AG04450 (cell line): ENCODE data around the gene FIS1. TPM values are rescaled to one million over a fixed set of nuclear protein-coding genes. Genes with fewer than 3 reads are reported as not detected.

Experiments
- CTCF ChIA-PET: fragments of 300-600, 350-600 bp; formaldehyde crosslinking; extraction: SDS; loops from one replicate; lab custom pipeline; 2022; ENCODE audit warnings: antibody characterized with exemption, inconsistent platforms; lab: Charles Lee
- POLR2A ChIA-PET: fragments of 350-600 bp; formaldehyde crosslinking; extraction: SDS; loops from one replicate; lab custom pipeline; 2021; ENCODE audit warnings: antibody characterized with exemption, inconsistent platforms; lab: Yijun Ruan, JAX
- DNase-seq: peaks from one replicate; pipeline ENCODE4 v3.0.0-alpha.2; 2011; ENCODE audit warnings: low read depth, low spot score
- H3K27ac ChIP-seq: one replicate; pipeline ENCODE4 v1.5.1; 2012; ENCODE audit warnings: low read depth, low read length, control low read depth
- H3K27me3 ChIP-seq: one replicate; pipeline ENCODE4 v1.6.0; 2012; ENCODE audit warnings: low read length; ENCODE audit not compliant: control insufficient read depth, insufficient read depth
- H3K4me3 ChIP-seq: 2 replicates; pipeline ENCODE4 v1.5.1; 2011; ENCODE audit warnings: mild to moderate bottlenecking, low read depth, low read length, control low read depth
- H3K9me3 ChIP-seq: 2 replicates; pipeline ENCODE4 v1.5.1; 2012; ENCODE audit warnings: low read length; ENCODE audit not compliant: control insufficient read depth, insufficient read depth
- polyA plus RNA-seq: library from polyadenylated mRNA; depleted of rRNA; stranded (reverse); fragments of >200 nt; gene quantifications from 2 replicates; pipeline ENCODE4 v1.2.3, GENCODE V29; 2011
- TF ChIP-seq, protein P1 (sequence below): IDR thresholded peaks from 2 replicates; pipeline ENCODE4 v1.5.1; 2011; ENCODE audit warnings: low read depth, low read length, control low read depth, inconsistent platforms

The FIS1 gene
- polyA plus RNA-seq, 1 experiment: 170 TPM

DNA sequence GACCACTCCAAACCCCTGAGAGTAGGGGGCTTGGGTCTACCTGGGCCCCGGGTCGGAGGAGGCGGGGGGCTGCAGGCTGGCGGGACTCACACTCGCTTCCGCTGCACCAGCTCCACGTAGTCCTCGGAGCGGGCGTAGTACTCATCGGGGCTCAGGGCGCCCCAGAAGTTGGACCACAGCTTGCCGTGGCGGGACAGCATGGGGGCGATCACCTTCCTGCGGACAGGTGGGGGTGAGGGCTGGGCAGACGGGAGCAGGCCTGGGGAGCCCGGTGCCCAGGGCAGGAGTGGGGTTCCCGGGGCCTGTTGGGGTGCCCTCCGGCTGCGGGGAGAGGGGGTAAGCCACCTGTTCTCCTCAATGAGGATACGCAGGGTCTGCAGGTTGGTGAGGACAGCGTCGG is 33.4 kb downstream of the FIS1 start:
- no peaks in the 10 kb centered on the region for H3K27me3 ChIP-seq

GRCh38 chr7:101210143-101210542 is 34.7 kb downstream of the FIS1 start:
- DNase-seq: no peak
- no peak overlapping the region for H3K4me3 ChIP-seq
- ChIA-PET POLR2A (interaction anchor here (0.6 kb wide), 1 partner anchor 979 kb away, joined by 6 read pairs; no protein-coding TSS in a partner anchor), CTCF (interaction anchor here (1.0 kb wide), 1 partner anchor 66 kb away, joined by 6 read pairs; no protein-coding TSS in a partner anchor)
- TF ChIP-seq, protein P1, sequence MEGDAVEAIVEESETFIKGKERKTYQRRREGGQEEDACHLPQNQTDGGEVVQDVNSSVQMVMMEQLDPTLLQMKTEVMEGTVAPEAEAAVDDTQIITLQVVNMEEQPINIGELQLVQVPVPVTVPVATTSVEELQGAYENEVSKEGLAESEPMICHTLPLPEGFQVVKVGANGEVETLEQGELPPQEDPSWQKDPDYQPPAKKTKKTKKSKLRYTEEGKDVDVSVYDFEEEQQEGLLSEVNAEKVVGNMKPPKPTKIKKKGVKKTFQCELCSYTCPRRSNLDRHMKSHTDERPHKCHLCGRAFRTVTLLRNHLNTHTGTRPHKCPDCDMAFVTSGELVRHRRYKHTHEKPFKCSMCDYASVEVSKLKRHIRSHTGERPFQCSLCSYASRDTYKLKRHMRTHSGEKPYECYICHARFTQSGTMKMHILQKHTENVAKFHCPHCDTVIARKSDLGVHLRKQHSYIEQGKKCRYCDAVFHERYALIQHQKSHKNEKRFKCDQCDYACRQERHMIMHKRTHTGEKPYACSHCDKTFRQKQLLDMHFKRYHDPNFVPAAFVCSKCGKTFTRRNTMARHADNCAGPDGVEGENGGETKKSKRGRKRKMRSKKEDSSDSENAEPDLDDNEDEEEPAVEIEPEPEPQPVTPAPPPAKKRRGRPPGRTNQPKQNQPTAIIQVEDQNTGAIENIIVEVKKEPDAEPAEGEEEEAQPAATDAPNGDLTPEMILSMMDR: no peak
- no peaks in the 10 kb centered on the region for H3K27me3 ChIP-seq
- no peaks in the 10 kb centered on the region; the same call in 1 of the 2 replicates for H3K9me3 ChIP-seq
- H3K27ac ChIP-seq: no peak overlapping the region

More for the DNA sequence above, 33.4 kb downstream of the FIS1 start:
- CTCF ChIA-PET: interaction anchor here (1.0 kb wide), 1 partner anchor 67 kb away, joined by 6 read pairs; no protein-coding TSS in a partner anchor
- Histone ChIP-seq H3K4me3 (no peak overlapping the region), H3K27ac (no peak overlapping the region), H3K9me3 (no peaks in the 10 kb centered on the region)
- TF ChIP-seq, protein P1: no peak
- POLR2A ChIA-PET: no interaction called here
- DNase-seq: no peak

DNA sequence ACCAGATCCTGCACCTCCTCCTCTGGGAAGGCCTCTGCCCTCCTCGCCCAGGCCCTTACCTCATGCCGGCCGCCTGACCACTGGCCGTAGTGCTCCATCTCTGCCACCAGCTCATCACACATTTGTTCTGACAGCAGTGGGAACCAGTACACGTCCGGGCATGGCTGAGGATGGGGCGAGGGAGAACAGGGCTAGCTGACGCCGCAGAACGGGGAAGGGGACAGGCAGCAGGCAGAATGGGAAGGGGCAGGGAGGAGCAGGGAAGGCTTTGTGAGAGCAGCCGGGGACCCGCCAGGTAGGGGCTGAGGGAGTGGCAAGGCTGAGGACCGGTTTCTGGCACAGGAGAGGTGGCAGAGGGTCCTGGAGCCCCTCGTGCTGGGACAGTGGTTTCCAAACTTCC is 36.1 kb downstream of the FIS1 start:
- Histone ChIP-seq H3K4me3 (no peak overlapping the region), H3K9me3 (no peaks in the 10 kb centered on the region; the same call in 1 of the 2 replicates), H3K27me3 (no peaks in the 10 kb centered on the region), H3K27ac (no peak overlapping the region)
- TF ChIP-seq, protein P1: no peak
- ChIA-PET CTCF (no interaction called here), POLR2A (no interaction called here)
- DNase-seq: no peak

DNA sequence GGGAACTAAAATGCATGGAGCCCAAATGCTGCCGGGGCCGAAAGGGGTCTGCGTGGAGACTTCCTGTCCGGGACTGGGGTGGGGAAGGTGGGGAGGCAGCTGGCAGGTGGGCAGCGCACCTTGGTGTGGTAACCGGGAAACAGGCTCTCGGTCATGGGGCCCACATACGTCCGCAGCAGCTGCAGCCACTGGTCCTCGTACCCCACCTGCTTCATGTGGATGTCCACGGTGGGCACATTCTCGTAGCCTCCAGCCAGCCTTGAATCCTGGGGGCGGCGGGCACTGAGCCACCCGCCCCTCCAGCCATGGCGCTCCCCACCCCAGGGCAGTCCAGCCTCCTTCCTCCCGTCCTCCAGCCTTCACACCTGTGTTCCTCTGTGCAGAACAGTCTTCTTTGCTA is 37.4 kb downstream of the FIS1 start:
- DNase-seq: no peak
- POLR2A ChIA-PET: no interaction called here
- Histone ChIP-seq H3K4me3 (no peak overlapping the region), H3K27me3 (peaks cover 11% of the 10 kb centered on the region), H3K9me3 (no peaks in the 10 kb centered on the region; the same call in 1 of the 2 replicates), H3K27ac (no peak overlapping the region)
- CTCF ChIA-PET: interaction anchor here (1.1 to 1.4 kb wide), 2 partner anchors 15 to 64 kb away, joined by 3 to 4 read pairs; no protein-coding TSS in a partner anchor
- TF ChIP-seq, protein P1: no peak

- Histone ChIP-seq H3K4me3 (no peak overlapping the region), H3K27me3 (peaks cover 18% of the 10 kb centered on the region), H3K9me3 (no peaks in the 10 kb centered on the region; the same call in 1 of the 2 replicates), H3K27ac (no peak overlapping the region)
- ChIA-PET CTCF (interaction anchor here (1.4 kb wide), 1 partner anchor 63 kb away, joined by 3 read pairs; no protein-coding TSS in a partner anchor), POLR2A (no interaction called here)
- TF ChIP-seq, protein P1: no peak
- DNase-seq: no peak
Observed at GRCh38 chr7:101206665-101207042, 38.2 kb downstream of the FIS1 start.
